HepG2 (cell line): Measurements from ENCODE around the gene ERRFI1.

Experiments used
- CC2D1A ChIP-seq: sonication (generic); formaldehyde crosslinking; IDR thresholded peaks from 2 replicates; pipeline ENCODE4 v1.8.1; 2023; ENCODE audit warnings: mild to moderate bottlenecking, missing genetic modification reagents
- CTCF ChIP-seq: sonication (generic); formaldehyde crosslinking; IDR thresholded peaks from 2 replicates; pipeline ENCODE4 v1.5.0; 2020; ENCODE audit warnings: mild to moderate bottlenecking, missing genetic modification reagents, moderate library complexity
- EP300 ChIP-seq, 3 experiments: sonication (generic) in 1 of 3; formaldehyde crosslinking in 1 of 3; IDR thresholded peaks; 2 replicates each; pipeline versions ENCODE4 v1.5.1 to v1.6.1; 2011 to 2020; ENCODE audit warnings: low read depth in 2 of 3, low read length in 2 of 3, borderline replicate concordance in 1 of 3, improper control_type of control experiment in 1 of 3, mild to moderate bottlenecking in 1 of 3, missing genetic modification reagents in 1 of 3, moderate library complexity in 1 of 3
- FOXP1 ChIP-seq, 2 experiments: fragments of 450-650 bp in 1 of 2; IDR thresholded peaks; 2 replicates each; pipeline ENCODE4 v1.6.1; 2017 to 2018; ENCODE audit warnings: antibody characterized with exemption in 1 of 2
- IRF1 ChIP-seq: sonication (generic); formaldehyde crosslinking; IDR thresholded peaks from 2 replicates; pipeline ENCODE4 v1.4.0; 2020; ENCODE audit warnings: low read depth, mild to moderate bottlenecking, missing genetic modification reagents
- KMT2B ChIP-seq: IDR thresholded peaks from 2 replicates; pipeline ENCODE4 v1.6.1; 2016; ENCODE audit warnings: missing genetic modification reagents, missing compliant biosample characterization
- NR1H2 ChIP-seq: sonication (generic); formaldehyde crosslinking; IDR thresholded peaks from 2 replicates; pipeline ENCODE4 v1.8.1; 2022; ENCODE audit warnings: low read depth, missing genetic modification reagents, borderline replicate concordance
- RAD51 ChIP-seq: fragments of 450-650 bp; IDR thresholded peaks from 2 replicates; pipeline ENCODE4 v1.6.1; 2016; ENCODE audit warnings: borderline replicate concordance
- RNF2 ChIP-seq: fragments of 450-650 bp; conservative IDR thresholded peaks from 2 replicates; pipeline ENCODE4 v1.6.1; 2016; ENCODE audit warnings: low read depth
- ZBTB1 ChIP-seq: sonication (generic); formaldehyde crosslinking; IDR thresholded peaks from 2 replicates; pipeline ENCODE4 v1.4.0; 2020; ENCODE audit warnings: missing genetic modification reagents, borderline replicate concordance
- ZBTB33 ChIP-seq: sonication (generic); formaldehyde crosslinking; IDR thresholded peaks from 2 replicates; pipeline ENCODE4 v1.4.0; 2020; ENCODE audit warnings: missing genetic modification reagents
- ZNF207 ChIP-seq: fragments of 450-650 bp; IDR thresholded peaks from 2 replicates; pipeline ENCODE4 v1.6.1; 2016; ENCODE audit warnings: antibody characterized with exemption, borderline replicate concordance
- ZSCAN12 ChIP-seq: sonication (generic); formaldehyde crosslinking; IDR thresholded peaks from 2 replicates; pipeline ENCODE4 v1.9.0; 2021; ENCODE audit warnings: mild to moderate bottlenecking, missing genetic modification reagents

DNA sequence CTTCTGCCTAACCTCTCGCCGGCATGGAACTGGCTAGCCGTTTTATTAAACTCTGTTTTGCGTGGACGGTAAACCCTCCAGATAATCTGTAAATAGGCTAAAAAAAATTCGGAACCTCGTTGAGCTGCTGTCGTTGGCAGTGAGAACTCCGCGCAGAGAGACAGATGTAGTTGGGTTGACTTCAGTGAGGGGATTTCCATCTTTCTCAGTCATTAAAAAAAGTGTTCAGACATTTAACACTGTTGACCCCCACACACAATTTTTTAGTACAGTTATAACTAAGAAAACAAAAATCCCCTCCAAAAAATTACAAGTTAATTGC is 64.1 kb downstream of the ERRFI1 start:
- TF ChIP-seq RNF2 (no peak), ZNF207 (no peak), IRF1 (CRISPR knock-in tag) (no peak), FOXP1 (IDR thresholded peaks at IDR 0.05) (no peak), FOXP1 (CRISPR knock-in tag; IDR thresholded peaks at IDR 0.05) (no peak), ZBTB1 (CRISPR knock-in tag) (no peak), KMT2B (no peak), CC2D1A (no peak), EP300 (IDR thresholded peaks at IDR 0.05; ENCODE audit: low read depth in 2 of 2, low read length in 2 of 2) (no peak), EP300 (CRISPR knock-in tag; IDR thresholded peaks at IDR 0.05; ENCODE audit: borderline replicate concordance) (no peak), ZBTB33 (no peak), CTCF (CRISPR knock-in tag) (no peak), ZSCAN12 (no peak), NR1H2 (CRISPR knock-in tag) (no peak), RAD51 (no peak)
